ENCODE measurements around the gene EPHA10. TPM values are rescaled to one million over a fixed set of nuclear protein-coding genes. Genes with fewer than 3 reads are reported as not detected.
A peak's percentile ranks its signal among the peaks of the same experiment; 100 is the strongest.
"Not testable (repeated sequence)": the region's sequence is repeated elsewhere in the genome, so short reads cannot be mapped to it uniquely, and the experiment has no call there.

EPHA10 gene
- polyA plus RNA-seq, 1 experiment, result not detected

- no peak for DNase-seq (ENCODE audit: low read depth, low spot score)
- H3K27me3 ChIP-seq (ENCODE audit: control insufficient read depth, insufficient read depth, low read length), result no peaks in the 10 kb centered on the region
- no peak overlapping the region for H3K27ac ChIP-seq (ENCODE audit: low read depth, low read length)
- no peaks in the 10 kb centered on the region; the same call in 1 of the 2 replicates for H3K9me3 ChIP-seq (ENCODE audit: control insufficient read depth, insufficient read depth, low read length)
- H3K4me3 ChIP-seq (ENCODE audit: low read depth, low read length), result peak overlapping the region; percentile 99
- ChIA-PET CTCF (interaction anchor here (0.9 to 3.1 kb wide), 5 partner anchors 9 to 167 kb away, joined by 3 to 12 read pairs (median 8); no protein-coding TSS in a partner anchor), POLR2A (interaction anchor here (1.4 kb wide), 1 partner anchor 116 kb away, joined by 7 read pairs; the partner anchor contains the start of genes C1orf122 and YRDC)
- no peak for TF ChIP-seq CTCF (IDR thresholded peaks at IDR 0.05; ENCODE audit: low read depth, low read length)
Measured at GRCh38 chr1:37692834-37693175, 72.1 kb downstream of the EPHA10 start.

- Histone ChIP-seq H3K4me3 (ENCODE audit: low read depth, low read length) (peak within 1 kb of the TSS; percentile 99), H3K9me3 (ENCODE audit: control insufficient read depth, insufficient read depth, low read length) (no peaks in the 10 kb centered on the region; the same call in 1 of the 2 replicates), H3K27ac (ENCODE audit: low read depth, low read length) (peak within 1 kb of the TSS; percentile 39), H3K27me3 (ENCODE audit: control insufficient read depth, insufficient read depth, low read length) (no peaks in the 10 kb centered on the region)
- ChIA-PET POLR2A (interaction anchor here (0.7 to 1.7 kb wide), 5 partner anchors 96 to 116 kb away, joined by 3 to 7 read pairs (median 4); partner anchors contain the start of genes C1orf122, GNL2 and YRDC), CTCF (interaction anchor here (0.6 to 3.1 kb wide), 13 partner anchors 8 to 760 kb away, joined by 3 to 12 read pairs (median 4); partner anchors contain the start of genes GNL2, MEAF6 and UTP11)
- DNase-seq (ENCODE audit: low read depth, low spot score), result peak; percentile 95
- TF ChIP-seq CTCF (IDR thresholded peaks at IDR 0.05; ENCODE audit: low read depth, low read length), result peak; percentile 70
Measured at GRCh38 chr1:37692078-37692833, 72.7 kb downstream of the EPHA10 start, which contains the start of gene CDCA8. CDCA8 (plus strand) TSS chr1:37692516; CDS start chr1:37692691, 175 bp downstream.

GRCh38 chr1:37691497-37692077 lies 73.3 kb downstream of the EPHA10 start:
- Histone ChIP-seq H3K4me3 (ENCODE audit: low read depth, low read length) (peak overlapping the region; percentile 81), H3K9me3 (ENCODE audit: control insufficient read depth, insufficient read depth, low read length) (no peaks in the 10 kb centered on the region; the same call in 1 of the 2 replicates), H3K27ac (ENCODE audit: low read depth, low read length) (peak overlapping the region; percentile 39), H3K27me3 (ENCODE audit: control insufficient read depth, insufficient read depth, low read length) (no peaks in the 10 kb centered on the region)
- ChIA-PET POLR2A (interaction anchor here (0.7 to 1.7 kb wide), 6 partner anchors 85 to 1227 kb away, joined by 3 to 5 read pairs (median 4); partner anchors contain the start of genes C1orf122, GNL2, MRPS15 and YRDC), CTCF (interaction anchor here (0.6 to 2.5 kb wide), 11 partner anchors 8 to 761 kb away, joined by 3 to 12 read pairs (median 4); partner anchors contain the start of genes GNL2, MEAF6 and UTP11)
- DNase-seq (ENCODE audit: low read depth, low spot score), result no peak
- TF ChIP-seq CTCF (IDR thresholded peaks at IDR 0.05; ENCODE audit: low read depth, low read length), result no peak

- CTCF ChIA-PET, result interaction anchor here (0.9 to 2.3 kb wide), 3 partner anchors 86 to 202 kb away, joined by 3 to 18 read pairs (median 4); no protein-coding TSS in a partner anchor
- Histone ChIP-seq H3K9me3 (ENCODE audit: control insufficient read depth, insufficient read depth, low read length) (no peaks in the 10 kb centered on the region; the same call in 1 of the 2 replicates), H3K4me3 (ENCODE audit: low read depth, low read length) (peak overlapping the region; percentile 91), H3K27ac (ENCODE audit: low read depth, low read length) (no peak overlapping the region), H3K27me3 (ENCODE audit: control insufficient read depth, insufficient read depth, low read length) (no peaks in the 10 kb centered on the region)
- no peak for DNase-seq (ENCODE audit: low read depth, low spot score)
- POLR2A ChIA-PET, result interaction anchor here (0.6 kb wide), 1 partner anchor 91 kb away, joined by 4 read pairs; no protein-coding TSS in a partner anchor
- TF ChIP-seq CTCF (IDR thresholded peaks at IDR 0.05; ENCODE audit: low read depth, low read length), result no peak
Measured at GRCh38 chr1:37688926-37689325, 76.0 kb downstream of the EPHA10 start.

- CTCF ChIA-PET; H3K9me3 ChIP-seq (ENCODE audit: control insufficient read depth, insufficient read depth, low read length); H3K4me3 ChIP-seq (ENCODE audit: low read depth, low read length); DNase-seq (ENCODE audit: low read depth, low spot score); H3K27ac ChIP-seq (ENCODE audit: low read depth, low read length); H3K27me3 ChIP-seq (ENCODE audit: control insufficient read depth, insufficient read depth, low read length); POLR2A ChIA-PET: not testable (repeated sequence)
Measured at GRCh38 chr1:37687764-37688163, 77.2 kb downstream of the EPHA10 start.
